Adrenal gland (tissue), 5 donors: ENCODE measurements around the gene TNIK.

ENCODE experiments used
- POLR2A ChIP-seq, 2 donors: fragments of 450-650 bp; IDR thresholded peaks; one replicate each; pipeline ENCODE4 v1.6.1; 2017; ENCODE audit warnings: antibody characterized with exemption in 2 of 2, mild to moderate bottlenecking in 2 of 2, moderate library complexity in 1 of 2
- TF ChIP-seq, protein P1 (sequence below), 6 experiments: fragments of 450-650 bp in 4 of 6; fragments of 200-600 bp in 2 of 6; sonication (generic) in 1 of 6; IDR thresholded peaks; 1 replicate in 5 of 6; 2 replicates in 1 of 6; pipeline versions ENCODE4 v1.5.1 to v1.8.0; 2016 to 2021; ENCODE audit warnings: antibody characterized with exemption in 6 of 6, mild to moderate bottlenecking in 2 of 6, moderate library complexity in 1 of 6
- donor health status: DM: no; HTN: no; CAD: no.

DNA sequence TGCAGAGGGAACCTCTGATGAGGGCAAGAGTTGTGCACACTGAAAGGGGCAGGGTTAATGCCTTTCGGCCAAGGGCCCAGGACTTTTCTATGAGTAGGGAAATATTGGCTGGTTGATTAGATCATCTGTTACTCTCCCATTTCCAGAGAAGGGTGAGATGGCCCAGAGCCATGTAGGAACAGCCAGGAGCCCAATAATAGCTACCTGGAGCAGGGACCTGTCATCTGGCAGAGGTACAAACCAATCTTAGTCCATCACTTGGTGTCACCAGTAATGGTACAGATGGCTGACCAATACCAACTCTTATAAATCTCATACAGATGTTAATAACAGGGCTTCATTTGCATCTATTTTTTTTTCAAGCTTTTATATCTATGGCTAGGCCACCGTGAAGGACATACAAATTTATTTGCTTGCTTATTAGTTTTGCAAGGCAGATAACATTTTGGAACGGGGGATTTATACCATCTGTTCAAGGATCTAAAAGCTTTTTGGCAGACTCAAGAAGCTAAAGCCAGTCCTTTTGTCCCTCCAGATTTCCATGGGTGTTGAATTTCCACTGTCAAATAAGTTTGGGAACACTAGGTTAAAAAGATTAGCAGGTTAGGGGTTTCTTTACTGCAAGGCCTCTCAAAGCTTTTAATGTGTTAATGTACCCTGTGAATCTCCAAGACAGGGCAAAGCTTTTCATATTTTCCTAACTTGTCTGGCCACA is 79.3 kb downstream of the TNIK start:
- TF ChIP-seq, protein P1, sequence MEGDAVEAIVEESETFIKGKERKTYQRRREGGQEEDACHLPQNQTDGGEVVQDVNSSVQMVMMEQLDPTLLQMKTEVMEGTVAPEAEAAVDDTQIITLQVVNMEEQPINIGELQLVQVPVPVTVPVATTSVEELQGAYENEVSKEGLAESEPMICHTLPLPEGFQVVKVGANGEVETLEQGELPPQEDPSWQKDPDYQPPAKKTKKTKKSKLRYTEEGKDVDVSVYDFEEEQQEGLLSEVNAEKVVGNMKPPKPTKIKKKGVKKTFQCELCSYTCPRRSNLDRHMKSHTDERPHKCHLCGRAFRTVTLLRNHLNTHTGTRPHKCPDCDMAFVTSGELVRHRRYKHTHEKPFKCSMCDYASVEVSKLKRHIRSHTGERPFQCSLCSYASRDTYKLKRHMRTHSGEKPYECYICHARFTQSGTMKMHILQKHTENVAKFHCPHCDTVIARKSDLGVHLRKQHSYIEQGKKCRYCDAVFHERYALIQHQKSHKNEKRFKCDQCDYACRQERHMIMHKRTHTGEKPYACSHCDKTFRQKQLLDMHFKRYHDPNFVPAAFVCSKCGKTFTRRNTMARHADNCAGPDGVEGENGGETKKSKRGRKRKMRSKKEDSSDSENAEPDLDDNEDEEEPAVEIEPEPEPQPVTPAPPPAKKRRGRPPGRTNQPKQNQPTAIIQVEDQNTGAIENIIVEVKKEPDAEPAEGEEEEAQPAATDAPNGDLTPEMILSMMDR (IDR thresholded peaks at IDR 0.05), result no peak
- no peak for TF ChIP-seq POLR2A (IDR thresholded peaks at IDR 0.05)
